Measurements from ENCODE around the gene CASP8AP2. TPM values are rescaled to one million over a fixed set of nuclear protein-coding genes. Genes with fewer than 3 reads are reported as not detected.
A peak's percentile ranks its signal among the peaks of the same experiment; 100 is the strongest.

Gene CASP8AP2
- polyA plus RNA-seq, 1 donor (not counting 4 experiments of a cell fraction or from before 2014, with no cell fraction given) = 8.5 TPM

- no peak for FAIRE-seq
- H4K20me1 ChIP-seq (ENCODE audit: control insufficient read depth, extremely low read depth, insufficient read depth, low read length) = no peaks in the 10 kb centered on the region
- no peaks in the 10 kb centered on the region for H3K27me3 ChIP-seq (ENCODE audit: control insufficient read depth, extremely low read depth, insufficient read depth, low read length)
- peak; percentile 46 to 61 (median 52) for TF ChIP-seq CTCF (optimal IDR thresholded peaks at IDR 0.05 in 1 of 3, IDR thresholded peaks at IDR 0.05 in 1 of 3, conservative IDR thresholded peaks at IDR 0.05 in 1 of 3; ENCODE audit: extremely low read depth in 1 of 3, insufficient read depth in 2 of 3, low read length in 3 of 3)
- TF ChIP-seq EZH2 (IDR thresholded peaks at IDR 0.05; ENCODE audit: low read length) = no peak
- H3K4me3 ChIP-seq (ENCODE audit: control insufficient read depth in 2 of 3, extremely low read depth in 1 of 3, insufficient read depth in 2 of 3, low read depth in 1 of 3, low read length in 3 of 3) = no peak overlapping the region
- no peak overlapping the region for H3K9ac ChIP-seq (ENCODE audit: control insufficient read depth, extremely low read depth, insufficient read depth, low read length)
- no peak overlapping the region for H3K4me2 ChIP-seq (ENCODE audit: control insufficient read depth, extremely low read depth, insufficient read depth, low read depth, low read length)
- H3K36me3 ChIP-seq (ENCODE audit: control insufficient read depth in 2 of 2, extremely low read depth in 1 of 2, insufficient read depth in 2 of 2, low read length in 2 of 2) = peaks cover 17 to 21% of the 10 kb centered on the region in 2 experiments
- no peaks in the 10 kb centered on the region for H3K9me3 ChIP-seq (ENCODE audit: control insufficient read depth, low read depth, low read length)
- no peaks in the 10 kb centered on the region for H3K9me1 ChIP-seq (ENCODE audit: control insufficient read depth, extremely low read depth, insufficient read depth, low read length)
- no peaks in the 10 kb centered on the region for H3K4me1 ChIP-seq (ENCODE audit: control insufficient read depth, extremely low read depth, insufficient read depth, low read length)
- dilution Hi-C loops (cut with MboI; ENCODE audit: extremely low pct_ligation_motif_present, low sequenced_read_pairs) = no loop called here
- no peak overlapping the region for H2AFZ ChIP-seq (ENCODE audit: control insufficient read depth, low read length)
- no peak overlapping the region for H3K27ac ChIP-seq (ENCODE audit: control insufficient read depth, insufficient read depth, low read length)
- no peak for DNase-seq (ENCODE audit: low read depth, low spot score)
- peaks cover 6% of the 10 kb centered on the region for H3K79me2 ChIP-seq (ENCODE audit: control insufficient read depth, insufficient read depth, low read length)
These were observed 36.8 kb upstream of the CASP8AP2 start for GRCh38 chr6:89792881-89793280.

- Histone ChIP-seq H3K36me3 (ENCODE audit: control insufficient read depth in 2 of 2, extremely low read depth in 1 of 2, insufficient read depth in 2 of 2, low read length in 2 of 2) (peaks cover 15 to 17% of the 10 kb centered on the region in 2 experiments), H3K4me3 (ENCODE audit: control insufficient read depth in 2 of 3, extremely low read depth in 1 of 3, insufficient read depth in 2 of 3, low read depth in 1 of 3, low read length in 3 of 3) (no peak overlapping the region), H3K9ac (ENCODE audit: control insufficient read depth, extremely low read depth, insufficient read depth, low read length) (no peak overlapping the region), H3K4me2 (ENCODE audit: control insufficient read depth, extremely low read depth, insufficient read depth, low read depth, low read length) (no peak overlapping the region), H3K27me3 (ENCODE audit: control insufficient read depth, extremely low read depth, insufficient read depth, low read length) (no peaks in the 10 kb centered on the region), H3K9me1 (ENCODE audit: control insufficient read depth, extremely low read depth, insufficient read depth, low read length) (no peaks in the 10 kb centered on the region), H3K27ac (ENCODE audit: control insufficient read depth, insufficient read depth, low read length) (no peak overlapping the region), H3K9me3 (ENCODE audit: control insufficient read depth, low read depth, low read length) (no peaks in the 10 kb centered on the region), H4K20me1 (ENCODE audit: control insufficient read depth, extremely low read depth, insufficient read depth, low read length) (no peaks in the 10 kb centered on the region), H2AFZ (ENCODE audit: control insufficient read depth, low read length) (no peak overlapping the region), H3K4me1 (ENCODE audit: control insufficient read depth, extremely low read depth, insufficient read depth, low read length) (no peaks in the 10 kb centered on the region), H3K79me2 (ENCODE audit: control insufficient read depth, insufficient read depth, low read length) (peaks cover 6% of the 10 kb centered on the region)
- TF ChIP-seq CTCF (optimal IDR thresholded peaks at IDR 0.05 in 1 of 3, IDR thresholded peaks at IDR 0.05 in 1 of 3, conservative IDR thresholded peaks at IDR 0.05 in 1 of 3; ENCODE audit: extremely low read depth in 1 of 3, insufficient read depth in 2 of 3, low read length in 3 of 3) = no peak
- TF ChIP-seq EZH2 (IDR thresholded peaks at IDR 0.05; ENCODE audit: low read length) = no peak
- no peak for FAIRE-seq
- no peak for DNase-seq (ENCODE audit: low read depth, low spot score)
- dilution Hi-C loops (cut with MboI; ENCODE audit: extremely low pct_ligation_motif_present, low sequenced_read_pairs) = no loop called here
These were observed 36.1 kb upstream of the CASP8AP2 start for GRCh38 chr6:89793586-89793985.
